HG03342 (cell line): Measurements from ENCODE around the gene TDO2.

Experiments used
- ATAC-seq: cut with Tn5 transposase; IDR thresholded peaks from one replicate; pipeline ENCODE4 v1.9.1; 2021; ENCODE audit warnings: mild to moderate bottlenecking, moderate library complexity; ENCODE audit not compliant: unreplicated experiment

TDO2 gene

GRCh38 chr4:155952501-155952901, 49.0 kb downstream of the TDO2 start:
- ATAC-seq: no peak

GRCh38 chr4:155953151-155954117, 49.9 kb downstream of the TDO2 start, which contains the start of gene CTSO:
Gene CTSO (minus strand): TSS chr4:155953866. CDS start chr4:155953847, 19 bp downstream.
- peak; percentile 93 for ATAC-seq

- ATAC-seq: no peak
Measured at GRCh38 chr4:155954118-155954685, 50.7 kb downstream of the TDO2 start.

GRCh38 chr4:155954939-155955338, 51.4 kb downstream of the TDO2 start:
- ATAC-seq: no peak

GRCh38 chr4:155956461-155956860, 53.0 kb downstream of the TDO2 start:
- no peak for ATAC-seq

GRCh38 chr4:155959417-155959816, 55.9 kb downstream of the TDO2 start:
- no peak for ATAC-seq

- ATAC-seq: no peak
Measured at GRCh38 chr4:155960522-155960921, 57.0 kb downstream of the TDO2 start.

- ATAC-seq: no peak
Measured at GRCh38 chr4:155961575-155961974, 58.1 kb downstream of the TDO2 start.

GRCh38 chr4:155962767-155963166, 59.3 kb downstream of the TDO2 start:
- ATAC-seq: no peak

GRCh38 chr4:155964016-155964891, 60.8 kb downstream of the TDO2 start:
- no peak for ATAC-seq

GRCh38 chr4:155966171-155966570, 62.7 kb downstream of the TDO2 start:
- no peak for ATAC-seq

- ATAC-seq: no peak
Measured at GRCh38 chr4:155966731-155967395, 63.4 kb downstream of the TDO2 start.
